Measurements from ENCODE around the gene TCF7L1.

- TF ChIP-seq EP300 (conservative IDR thresholded peaks at IDR 0.05; ENCODE audit: poor library complexity, severe bottlenecking): no peak
- no peak for TF ChIP-seq POLR2AphosphoS5 (IDR thresholded peaks at IDR 0.05)
- no peak for TF ChIP-seq REST (IDR thresholded peaks at IDR 0.05; ENCODE audit: borderline replicate concordance)
- TF ChIP-seq EZH2 (IDR thresholded peaks at IDR 0.05; ENCODE audit: borderline replicate concordance, insufficient read depth, low read length, poor library complexity, severe bottlenecking): no peak
- TF ChIP-seq, protein P1, sequence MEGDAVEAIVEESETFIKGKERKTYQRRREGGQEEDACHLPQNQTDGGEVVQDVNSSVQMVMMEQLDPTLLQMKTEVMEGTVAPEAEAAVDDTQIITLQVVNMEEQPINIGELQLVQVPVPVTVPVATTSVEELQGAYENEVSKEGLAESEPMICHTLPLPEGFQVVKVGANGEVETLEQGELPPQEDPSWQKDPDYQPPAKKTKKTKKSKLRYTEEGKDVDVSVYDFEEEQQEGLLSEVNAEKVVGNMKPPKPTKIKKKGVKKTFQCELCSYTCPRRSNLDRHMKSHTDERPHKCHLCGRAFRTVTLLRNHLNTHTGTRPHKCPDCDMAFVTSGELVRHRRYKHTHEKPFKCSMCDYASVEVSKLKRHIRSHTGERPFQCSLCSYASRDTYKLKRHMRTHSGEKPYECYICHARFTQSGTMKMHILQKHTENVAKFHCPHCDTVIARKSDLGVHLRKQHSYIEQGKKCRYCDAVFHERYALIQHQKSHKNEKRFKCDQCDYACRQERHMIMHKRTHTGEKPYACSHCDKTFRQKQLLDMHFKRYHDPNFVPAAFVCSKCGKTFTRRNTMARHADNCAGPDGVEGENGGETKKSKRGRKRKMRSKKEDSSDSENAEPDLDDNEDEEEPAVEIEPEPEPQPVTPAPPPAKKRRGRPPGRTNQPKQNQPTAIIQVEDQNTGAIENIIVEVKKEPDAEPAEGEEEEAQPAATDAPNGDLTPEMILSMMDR (IDR thresholded peaks at IDR 0.05; ENCODE audit: poor library complexity, severe bottlenecking): no peak
- TF ChIP-seq SMC3 (conservative IDR thresholded peaks at IDR 0.05; ENCODE audit: poor library complexity): no peak
- TF ChIP-seq MXI1 (conservative IDR thresholded peaks at IDR 0.05; ENCODE audit: poor library complexity, severe bottlenecking): no peak
- no peak for TF ChIP-seq TAF1 (IDR thresholded peaks at IDR 0.05; ENCODE audit: low read depth)
Observed at GRCh38 chr2:85355521-85355920, 222.3 kb downstream of the TCF7L1 start.
